Measurements from ENCODE around the gene LRP1B. TPM values are rescaled to one million over a fixed set of nuclear protein-coding genes. Genes with fewer than 3 reads are reported as not detected.

Gene LRP1B
- total RNA-seq, 1 experiment from 2014 or later = 0.21 TPM

GRCh38 chr2:140687825-140688224 lies 1443.0 kb downstream of the LRP1B start:
- Mint-ChIP-seq H3K27me3 (ENCODE audit: unreplicated experiment) (no peaks in the 10 kb centered on the region), H3K36me3 (ENCODE audit: insufficient read depth, unreplicated experiment) (no peaks in the 10 kb centered on the region), H3K4me1 (ENCODE audit: low read depth, unreplicated experiment) (peaks cover 28% of the 10 kb centered on the region), H3K4me3 (ENCODE audit: low read depth, unreplicated experiment) (no peak overlapping the region), H3K9me3 (ENCODE audit: low read depth, unreplicated experiment) (peaks cover 2% of the 10 kb centered on the region), H3K27ac (ENCODE audit: unreplicated experiment) (no peak overlapping the region)
- intact Hi-C loops (cut with micrococcal nuclease; ENCODE audit: unreplicated experiment) = no loop called here
- no peak for TF ChIP-seq CTCF (IDR thresholded peaks at IDR 0.05; ENCODE audit: unreplicated experiment)
- CTCF ChIA-PET = no interaction called here
- DNase-seq = no peak
- no TSS peak for BruUV-seq (replicated peaks)

- no TSS peak for BruUV-seq (replicated peaks)
- no peaks in the 10 kb centered on the region for H3K27me3 Mint-ChIP-seq (ENCODE audit: unreplicated experiment)
Measured at GRCh38 chr2:140683658-140684057, 1447.2 kb downstream of the LRP1B start.

GRCh38 chr2:140680862-140681261 lies 1450.0 kb downstream of the LRP1B start:
- no peak overlapping the region for H3K4me3 Mint-ChIP-seq (ENCODE audit: low read depth, unreplicated experiment)
- H3K27ac Mint-ChIP-seq (ENCODE audit: unreplicated experiment) = no peak overlapping the region
- CTCF ChIA-PET = no interaction called here
- no TSS peak for BruUV-seq (replicated peaks)
- TF ChIP-seq CTCF (IDR thresholded peaks at IDR 0.05; ENCODE audit: unreplicated experiment) = no peak
- H3K9me3 Mint-ChIP-seq (ENCODE audit: low read depth, unreplicated experiment) = no peaks in the 10 kb centered on the region
- no peaks in the 10 kb centered on the region for H3K36me3 Mint-ChIP-seq (ENCODE audit: insufficient read depth, unreplicated experiment)
- intact Hi-C loops (cut with micrococcal nuclease; ENCODE audit: unreplicated experiment) = no loop called here
- H3K27me3 Mint-ChIP-seq (ENCODE audit: unreplicated experiment) = no peaks in the 10 kb centered on the region
- H3K4me1 Mint-ChIP-seq (ENCODE audit: low read depth, unreplicated experiment) = peaks cover 4% of the 10 kb centered on the region
- DNase-seq = no peak

More at GRCh38 chr2:140683658-140684057, 1447.2 kb downstream of the LRP1B start:
- H3K4me1 Mint-ChIP-seq (ENCODE audit: low read depth, unreplicated experiment) = peaks cover 28% of the 10 kb centered on the region
- DNase-seq = no peak
- no peak overlapping the region for H3K27ac Mint-ChIP-seq (ENCODE audit: unreplicated experiment)
- intact Hi-C loops (cut with micrococcal nuclease; ENCODE audit: unreplicated experiment) = no loop called here
- CTCF ChIA-PET = no interaction called here
- no peaks in the 10 kb centered on the region for H3K36me3 Mint-ChIP-seq (ENCODE audit: insufficient read depth, unreplicated experiment)
- TF ChIP-seq CTCF (IDR thresholded peaks at IDR 0.05; ENCODE audit: unreplicated experiment) = no peak
- no peak overlapping the region for H3K4me3 Mint-ChIP-seq (ENCODE audit: low read depth, unreplicated experiment)
- H3K9me3 Mint-ChIP-seq (ENCODE audit: low read depth, unreplicated experiment) = peaks cover 1% of the 10 kb centered on the region

GRCh38 chr2:140679752-140680151 lies 1451.1 kb downstream of the LRP1B start:
- Mint-ChIP-seq H3K27me3 (ENCODE audit: unreplicated experiment) (no peaks in the 10 kb centered on the region), H3K36me3 (ENCODE audit: insufficient read depth, unreplicated experiment) (no peaks in the 10 kb centered on the region), H3K4me3 (ENCODE audit: low read depth, unreplicated experiment) (no peak overlapping the region), H3K4me1 (ENCODE audit: low read depth, unreplicated experiment) (no peaks in the 10 kb centered on the region), H3K27ac (ENCODE audit: unreplicated experiment) (no peak overlapping the region), H3K9me3 (ENCODE audit: low read depth, unreplicated experiment) (no peaks in the 10 kb centered on the region)
- BruUV-seq (replicated peaks) = no TSS peak
- no peak for TF ChIP-seq CTCF (IDR thresholded peaks at IDR 0.05; ENCODE audit: unreplicated experiment)
- intact Hi-C loops (cut with micrococcal nuclease; ENCODE audit: unreplicated experiment) = no loop called here
- CTCF ChIA-PET = interaction anchor here (0.7 kb wide), 1 partner anchor 11 kb away, joined by 3 read pairs; no protein-coding TSS in a partner anchor
- DNase-seq = no peak
